GM12891 (cell line): ENCODE data around the gene PCTP.

Source experiments
- POLR2A ChIP-seq: IDR thresholded peaks from 2 replicates; pipeline ENCODE4 v1.6.1; 2011; ENCODE audit warnings: low read depth, low read length, control low read depth
- POLR2AphosphoS5 ChIP-seq: IDR thresholded peaks from 2 replicates; pipeline ENCODE4 v1.6.1; 2011; ENCODE audit warnings: low read depth, low read length, control low read depth
- TAF1 ChIP-seq: IDR thresholded peaks from 2 replicates; pipeline ENCODE4 v1.6.1; 2011; ENCODE audit warnings: low read depth, low read length, control low read depth

DNA sequence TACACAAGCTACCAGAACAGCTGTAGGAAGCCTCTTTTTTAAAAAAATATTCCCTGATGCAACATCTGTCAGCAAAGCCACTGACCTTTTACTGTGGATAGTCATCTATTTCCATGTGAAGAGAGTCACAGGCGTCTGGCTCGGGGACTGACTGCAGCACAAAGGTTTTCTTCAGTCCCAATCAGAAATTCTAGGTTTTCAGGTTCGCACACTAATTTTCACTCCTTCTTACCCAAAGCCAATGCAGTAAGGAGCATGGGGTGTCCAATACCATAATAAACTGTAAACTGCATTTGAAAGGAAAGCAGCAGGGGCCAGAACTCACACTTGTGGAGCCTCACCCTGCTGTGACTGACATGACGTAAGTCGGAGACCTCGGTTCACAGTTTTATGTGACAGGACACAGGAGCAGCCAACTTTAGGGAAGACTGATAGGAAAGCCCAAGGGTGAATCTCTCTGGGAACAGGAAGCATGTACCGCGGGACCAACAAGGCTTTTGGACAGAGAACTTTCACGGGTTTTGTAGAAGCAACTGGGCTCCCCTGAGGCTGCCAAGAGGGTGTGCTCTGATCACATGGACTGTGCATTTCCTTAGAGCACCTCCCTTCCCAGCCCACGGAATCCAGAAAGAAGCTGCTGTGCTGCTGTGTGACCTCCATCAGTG is 19.1 kb upstream of the PCTP start:
- TF ChIP-seq POLR2AphosphoS5 = no peak
- TF ChIP-seq POLR2A = no peak
- no peak for TF ChIP-seq TAF1
